ENCODE measurements around the gene FYN. TPM values are rescaled to one million over a fixed set of nuclear protein-coding genes. Genes with fewer than 3 reads are reported as not detected.

Gene FYN
- total RNA-seq, 4 donors from 2014 or later, result 37.8 to 65.8 (median 53.8) TPM

GRCh38 chr6:111612379-111612778 lies 260.9 kb downstream of the FYN start:
- Histone ChIP-seq H3K4me3 (no peak overlapping the region), H3K27me3 (no peaks in the 10 kb centered on the region), H3K36me3 (no peaks in the 10 kb centered on the region), H3K4me1 (peaks cover 0 to 15% (median 8%) of the 10 kb centered on the region in 4 donors), H3K9me3 (no peaks in the 10 kb centered on the region), H3K27ac (replicated peaks in 1 of 4) (no peak overlapping the region)
- WGBS, result 94% methylated on average over 2 of the region's 3 CpGs
- DNase-seq (ENCODE audit: extremely low spot score), result no peak
- intact Hi-C loops (cut with DNase I), result no loop called here
- TF ChIP-seq POLR2AphosphoS5 (IDR thresholded peaks at IDR 0.05) (no peak), POLR2A (IDR thresholded peaks at IDR 0.05; ENCODE audit: low read depth) (no peak), CTCF (IDR thresholded peaks at IDR 0.05) (no peak), EP300 (IDR thresholded peaks at IDR 0.05) (no peak)

GRCh38 chr6:111610548-111611172 lies 262.6 kb downstream of the FYN start:
- Histone ChIP-seq H3K4me1 (peaks cover 6 to 28% (median 19%) of the 10 kb centered on the region in 4 donors), H3K36me3 (no peaks in the 10 kb centered on the region), H3K4me3 (no peak overlapping the region), H3K9me3 (no peaks in the 10 kb centered on the region), H3K27me3 (no peaks in the 10 kb centered on the region), H3K27ac (replicated peaks in 1 of 4) (no peak overlapping the region)
- intact Hi-C loops (cut with DNase I), result no loop called here
- TF ChIP-seq CTCF (IDR thresholded peaks at IDR 0.05) (no peak), POLR2AphosphoS5 (IDR thresholded peaks at IDR 0.05) (no peak), EP300 (IDR thresholded peaks at IDR 0.05) (no peak), POLR2A (IDR thresholded peaks at IDR 0.05; ENCODE audit: low read depth) (no peak)
- WGBS, result 93% methylated on average over 2 of the region's 2 CpGs
- no peak for DNase-seq (ENCODE audit: extremely low spot score)

Other genes with a start within 250 kb of the FYN start
- not detected for gene CCN6, start 180.7 kb upstream of the FYN start, total RNA-seq
- 10 to 100 TPM; 15.6 to 35.3 (median 20.3) TPM for gene TUBE1, start 214.0 kb upstream of the FYN start, total RNA-seq
- gene FAM229B, start 214.1 kb upstream of the FYN start, total RNA-seq, result 10 to 100 TPM; 10.6 to 23.3 (median 14.1) TPM

All from esophagus muscularis mucosa (tissue), 4 donors.